NK-92 (cell line): Measurements from ENCODE around the gene ABCA7.
A peak's percentile ranks its signal among the peaks of the same experiment; 100 is the strongest.

Experiments used
- DNase-seq: peaks from one replicate; lab custom pipeline; 2025; ENCODE audit not compliant: unreplicated experiment; lab: John Stamatoyannopoulos, UW

Gene ABCA7

GRCh38 chr19:1068009-1069001 lies 28.4 kb downstream of the ABCA7 start:
- DNase-seq = no peak

GRCh38 chr19:1069009-1069779 lies 29.3 kb downstream of the ABCA7 start:
- DNase-seq = no peak

- no peak for DNase-seq
Observed at GRCh38 chr19:1070576-1070930, 30.6 kb downstream of the ABCA7 start.

GRCh38 chr19:1070931-1071791 lies 31.3 kb downstream of the ABCA7 start:
- no peak for DNase-seq

DNA sequence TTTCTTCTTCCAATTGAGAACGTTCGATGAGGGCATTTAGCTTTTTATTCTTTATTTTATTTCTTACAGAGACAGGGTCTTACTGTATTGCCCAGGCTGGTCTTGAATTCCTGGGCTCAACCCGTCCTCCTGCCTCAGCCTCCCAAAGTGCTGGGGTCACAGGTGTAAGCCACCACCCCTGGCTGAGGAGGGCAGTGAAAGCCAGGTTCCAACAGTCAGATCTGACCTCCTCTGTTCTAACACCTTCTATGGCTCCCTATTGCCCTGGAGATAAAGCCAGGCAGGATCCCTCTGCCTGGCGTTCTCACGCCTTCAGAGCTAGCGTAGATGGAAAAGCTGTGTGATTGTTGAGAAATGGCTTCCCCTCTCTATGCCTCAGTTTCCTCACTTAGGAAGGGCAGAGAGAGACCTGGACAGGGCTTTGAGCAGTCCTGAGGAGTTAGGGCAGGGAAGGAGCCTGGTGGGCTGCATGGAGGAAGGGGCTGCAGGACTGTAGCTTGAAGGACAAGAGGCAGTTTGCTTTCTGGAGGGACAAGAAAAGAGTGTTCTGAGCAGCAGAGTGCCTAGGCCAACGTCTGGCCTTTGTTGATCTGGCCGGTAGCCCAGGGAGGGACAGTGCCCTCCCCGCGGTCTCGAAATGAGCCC lies 32.6 kb downstream of the ABCA7 start:
- DNase-seq = no peak

DNA sequence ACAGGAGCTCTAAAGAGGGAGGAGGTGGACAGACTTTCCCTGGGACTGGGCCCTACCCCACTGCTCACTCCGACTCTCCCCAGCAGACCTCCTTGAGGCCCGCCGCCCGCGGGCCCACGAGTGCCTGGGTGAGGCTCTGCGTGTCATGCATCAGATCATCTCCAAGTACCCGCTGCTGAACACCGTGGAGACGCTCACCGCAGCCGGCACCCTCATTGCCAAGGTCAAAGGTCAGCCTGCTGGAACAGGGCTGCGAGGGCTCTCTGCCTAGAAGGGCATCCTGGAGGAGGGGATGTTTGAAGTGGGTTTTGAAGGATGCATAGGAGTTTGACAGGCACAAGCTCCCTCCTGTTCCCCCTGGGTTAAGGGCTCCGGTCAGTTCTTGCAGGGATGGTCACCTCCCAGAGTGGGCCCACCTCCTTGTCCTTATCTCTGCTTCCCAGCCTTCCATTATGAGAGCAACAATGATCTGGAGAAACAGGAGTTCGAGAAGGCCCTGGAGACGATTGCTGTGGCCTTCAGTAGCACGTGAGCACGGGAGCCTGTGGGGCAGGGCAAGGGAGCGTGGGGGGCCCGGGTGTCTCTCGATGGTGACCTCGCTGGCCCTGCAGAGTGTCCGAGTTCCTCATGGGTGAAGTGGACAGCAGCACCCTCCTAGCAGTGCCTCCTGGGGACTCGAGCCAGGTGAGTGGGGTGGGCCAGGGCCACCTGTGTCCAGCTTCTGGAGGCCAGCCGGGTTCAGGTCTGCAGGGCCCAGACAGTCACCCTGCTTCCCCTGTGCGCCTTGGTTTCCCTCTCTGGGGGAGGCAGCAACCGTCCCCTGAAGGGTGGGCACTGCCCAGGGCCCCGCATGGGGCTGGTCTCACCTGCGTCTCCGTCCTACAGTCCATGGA lies 33.4 kb downstream of the ABCA7 start:
- DNase-seq = no peak

GRCh38 chr19:1073956-1074517 lies 34.1 kb downstream of the ABCA7 start:
- DNase-seq = no peak

GRCh38 chr19:1074544-1075283 lies 34.8 kb downstream of the ABCA7 start:
- peak; percentile 63 for DNase-seq

DNA sequence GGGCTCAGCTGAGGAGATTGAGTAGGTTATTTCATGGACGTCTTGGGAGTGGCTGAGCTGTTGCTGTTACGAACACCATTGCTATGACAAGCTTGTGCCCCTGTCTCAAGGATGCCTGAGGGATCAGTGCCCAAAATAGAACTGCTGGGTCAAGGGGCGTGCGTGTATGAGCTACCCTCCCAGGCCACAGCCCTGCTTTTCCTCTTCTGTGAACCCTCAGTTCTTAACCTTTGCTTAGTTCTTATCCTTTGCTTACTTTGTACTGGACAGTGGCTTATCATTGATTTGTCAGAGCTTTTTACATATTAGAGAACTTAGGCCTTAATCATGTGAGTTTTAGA lies 36.1 kb downstream of the ABCA7 start:
- DNase-seq = no peak

DNA sequence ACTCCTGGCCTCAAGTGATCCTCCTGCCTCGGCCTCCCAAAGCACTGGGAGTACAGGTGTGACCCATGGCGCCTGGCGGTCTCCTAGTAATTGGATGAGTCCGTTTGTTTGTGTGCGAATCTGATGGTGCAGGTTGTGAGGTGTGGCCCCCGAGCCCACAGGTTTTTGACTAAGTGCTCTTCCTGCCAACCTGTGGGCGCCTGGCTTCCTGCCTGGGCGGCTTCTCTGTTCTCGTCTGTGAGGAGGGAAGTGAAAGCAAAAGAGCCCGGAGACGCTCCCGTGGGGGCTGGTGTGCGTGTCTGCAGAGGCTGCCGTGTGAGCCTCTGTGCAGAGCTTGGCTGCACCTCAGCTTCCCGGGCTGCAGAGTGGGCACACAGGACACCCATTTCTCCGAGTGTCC lies 37.0 kb downstream of the ABCA7 start:
- DNase-seq = peak; percentile 51

- DNase-seq = no peak
Observed at GRCh38 chr19:1079566-1080111, 39.7 kb downstream of the ABCA7 start.

GRCh38 chr19:1080360-1081161 lies 40.7 kb downstream of the ABCA7 start:
- DNase-seq = no peak

GRCh38 chr19:1081301-1082164 lies 41.6 kb downstream of the ABCA7 start:
- DNase-seq = no peak

- DNase-seq = no peak
Observed at GRCh38 chr19:1082165-1082927, 42.4 kb downstream of the ABCA7 start.

- no peak for DNase-seq
Observed at GRCh38 chr19:1082928-1083816, 43.3 kb downstream of the ABCA7 start.
